Liver (tissue), 9 donors: ENCODE data around the gene GXYLT2. TPM values are rescaled to one million over a fixed set of nuclear protein-coding genes. Genes with fewer than 3 reads are reported as not detected.

ENCODE experiments used
- DNase-seq: peaks from one replicate; pipeline ENCODE4 v3.0.0-alpha.2; 2017; ENCODE audit warnings: low spot score
- H3K27ac ChIP-seq, 2 donors: one replicate each; pipeline ENCODE4 v1.7.0; 2013; ENCODE audit warnings: inconsistent platforms in 2 of 2, low read length in 2 of 2, control low read depth in 1 of 2, low read depth in 1 of 2, mild to moderate bottlenecking in 1 of 2
- H3K27me3 ChIP-seq, 4 donors: one replicate each; pipeline versions ENCODE4 v1.6.1 to v1.7.0; 2013; ENCODE audit warnings: low read length in 3 of 4, inconsistent platforms in 1 of 4, mild to moderate bottlenecking in 1 of 4, moderate library complexity in 1 of 4; ENCODE audit not compliant: control insufficient read depth in 4 of 4, insufficient read depth in 4 of 4
- H3K36me3 ChIP-seq, 4 donors: one replicate each; pipeline versions ENCODE4 v1.6.1 to v1.7.0; 2013; ENCODE audit warnings: low read length in 3 of 4, mild to moderate bottlenecking in 3 of 4, low read depth in 1 of 4, moderate library complexity in 1 of 4; ENCODE audit not compliant: control insufficient read depth in 4 of 4, insufficient read depth in 3 of 4
- H3K4me1 ChIP-seq, 4 donors: one replicate each; pipeline versions ENCODE4 v1.6.1 to v1.7.0; 2013; ENCODE audit warnings: low read length in 3 of 4, mild to moderate bottlenecking in 3 of 4, moderate library complexity in 1 of 4; ENCODE audit not compliant: control insufficient read depth in 4 of 4, insufficient read depth in 4 of 4
- H3K4me3 ChIP-seq, 3 donors: one replicate each; pipeline versions ENCODE4 v1.6.1 to v1.7.0; 2013; ENCODE audit warnings: low read length in 3 of 3, control low read depth in 1 of 3, low read depth in 1 of 3, mild to moderate bottlenecking in 1 of 3
- H3K9ac ChIP-seq, 2 donors: one replicate each; pipeline ENCODE4 v1.7.0; 2013; ENCODE audit warnings: low read length in 2 of 2, mild to moderate bottlenecking in 2 of 2, moderate library complexity in 2 of 2, control low read depth in 1 of 2, low read depth in 1 of 2
- H3K9me3 ChIP-seq, 4 donors: one replicate each; pipeline versions ENCODE4 v1.6.1 to v1.7.0; 2013; ENCODE audit warnings: low read length in 3 of 4; ENCODE audit not compliant: control insufficient read depth in 4 of 4
- ATF3 ChIP-seq: IDR thresholded peaks from 2 replicates; pipeline ENCODE4 v1.6.1; 2016; ENCODE audit warnings: antibody characterized with exemption
- CTCF ChIP-seq: fragments of 150-350 bp; IDR thresholded peaks from 2 replicates; pipeline ENCODE4 v1.5.1; 2017; ENCODE audit warnings: improper control_type of control experiment, low read depth, low read length; ENCODE audit not compliant: missing input control
- EGR1 ChIP-seq, 2 donors: IDR thresholded peaks; 2 replicates each; pipeline ENCODE4 v1.6.1; 2016 to 2018; ENCODE audit warnings: antibody characterized with exemption in 2 of 2, low read depth in 2 of 2
- FOXA1 ChIP-seq: IDR thresholded peaks from 2 replicates; pipeline ENCODE4 v1.6.1; 2016; ENCODE audit warnings: antibody characterized with exemption
- FOXA2 ChIP-seq: IDR thresholded peaks from 2 replicates; pipeline ENCODE4 v1.6.1; 2016; ENCODE audit warnings: antibody characterized with exemption
- GABPA ChIP-seq, 2 donors: IDR thresholded peaks in 1 of 2; conservative IDR thresholded peaks in 1 of 2; 2 replicates each; pipeline ENCODE4 v1.6.1; 2016; ENCODE audit warnings: antibody characterized with exemption in 2 of 2, mild to moderate bottlenecking in 1 of 2, moderate library complexity in 1 of 2
- HNF4A ChIP-seq, 2 donors: conservative IDR thresholded peaks; 2 replicates each; pipeline ENCODE4 v1.6.1; 2016; ENCODE audit warnings: antibody characterized with exemption in 2 of 2, mild to moderate bottlenecking in 2 of 2
- HNF4G ChIP-seq: IDR thresholded peaks from 2 replicates; pipeline ENCODE4 v1.6.1; 2016; ENCODE audit warnings: antibody characterized with exemption
- JUND ChIP-seq, 2 donors: IDR thresholded peaks; 2 replicates each; pipeline ENCODE4 v1.6.1; 2016; ENCODE audit warnings: antibody characterized with exemption in 2 of 2
- NR2F2 ChIP-seq: IDR thresholded peaks from 2 replicates; pipeline ENCODE4 v1.6.1; 2016; ENCODE audit warnings: antibody characterized with exemption
- RAD21 ChIP-seq, 2 donors: IDR thresholded peaks; 2 replicates each; pipeline ENCODE4 v1.6.1; 2016; ENCODE audit warnings: antibody characterized with exemption in 2 of 2, mild to moderate bottlenecking in 2 of 2
- RXRA ChIP-seq, 2 donors: IDR thresholded peaks; 2 replicates each; pipeline ENCODE4 v1.6.1; 2017 to 2018; ENCODE audit warnings: antibody characterized with exemption in 2 of 2, mild to moderate bottlenecking in 1 of 2
- TAF1 ChIP-seq: conservative IDR thresholded peaks from 2 replicates; pipeline ENCODE4 v1.6.1; 2016; ENCODE audit warnings: antibody characterized with exemption, mild to moderate bottlenecking
- YY1 ChIP-seq: IDR thresholded peaks from 2 replicates; pipeline ENCODE4 v1.6.1; 2016; ENCODE audit warnings: antibody characterized with exemption, mild to moderate bottlenecking
- WGBS: extraction: QIAGEN DNeasy Blood & Tissue Kit; methylation state at CpG from one replicate; pipeline ENCODE4 v1.1.7; 2013; 5-methylcytosine and 5-hydroxymethylcytosine counted together
- polyA plus RNA-seq, 2 donors: library from polyadenylated mRNA; stranded (reverse) in 1 of 2; unstranded in 1 of 2; fragments of 200-250 nt in 1 of 2; fragments of >200 nt in 1 of 2; fragmentation: Nextera tagmentation in 1 of 2; extraction: Ambion mirVana in 1 of 2; gene quantifications; one replicate each; pipeline versions ENCODE4 v1.2.1 to v1.2.3, GENCODE V29; 2013 to 2015
- total RNA-seq, 2 donors: library from RNA; depleted of rRNA; stranded (reverse); fragments of >200 nt; gene quantifications; one replicate each; pipeline ENCODE4 v1.2.3, GENCODE V29; 2014
- TF ChIP-seq, protein P1 (sequence below): IDR thresholded peaks from 2 replicates; pipeline ENCODE4 v1.6.1; 2016; ENCODE audit warnings: antibody characterized with exemption, mild to moderate bottlenecking
- donor health status: healthy.
- donor health status: healthy.
- donor health status: healthy.
- donor health status: healthy.
- donor health status: healthy.

GXYLT2 gene
- total and polyA plus RNA-seq, 4 donors, result 0.06 to 0.98 (median 0.10) TPM

GRCh38 chr3:72855001-72855400, 32.8 kb upstream of the GXYLT2 start:
- no peak for DNase-seq
- H3K4me3 ChIP-seq, result no peak overlapping the region
- no peaks in the 10 kb centered on the region for H3K36me3 ChIP-seq
- no peaks in the 10 kb centered on the region for H3K4me1 ChIP-seq
- H3K9ac ChIP-seq, result no peak overlapping the region
- TF ChIP-seq ATF3, result no peak
- TF ChIP-seq HNF4A (conservative IDR thresholded peaks at IDR 0.05), result no peak
- no peak for TF ChIP-seq EGR1 (IDR thresholded peaks at IDR 0.05; ENCODE audit: low read depth in 2 of 2)
- no peak for TF ChIP-seq RXRA (IDR thresholded peaks at IDR 0.05)
- TF ChIP-seq, protein P1, sequence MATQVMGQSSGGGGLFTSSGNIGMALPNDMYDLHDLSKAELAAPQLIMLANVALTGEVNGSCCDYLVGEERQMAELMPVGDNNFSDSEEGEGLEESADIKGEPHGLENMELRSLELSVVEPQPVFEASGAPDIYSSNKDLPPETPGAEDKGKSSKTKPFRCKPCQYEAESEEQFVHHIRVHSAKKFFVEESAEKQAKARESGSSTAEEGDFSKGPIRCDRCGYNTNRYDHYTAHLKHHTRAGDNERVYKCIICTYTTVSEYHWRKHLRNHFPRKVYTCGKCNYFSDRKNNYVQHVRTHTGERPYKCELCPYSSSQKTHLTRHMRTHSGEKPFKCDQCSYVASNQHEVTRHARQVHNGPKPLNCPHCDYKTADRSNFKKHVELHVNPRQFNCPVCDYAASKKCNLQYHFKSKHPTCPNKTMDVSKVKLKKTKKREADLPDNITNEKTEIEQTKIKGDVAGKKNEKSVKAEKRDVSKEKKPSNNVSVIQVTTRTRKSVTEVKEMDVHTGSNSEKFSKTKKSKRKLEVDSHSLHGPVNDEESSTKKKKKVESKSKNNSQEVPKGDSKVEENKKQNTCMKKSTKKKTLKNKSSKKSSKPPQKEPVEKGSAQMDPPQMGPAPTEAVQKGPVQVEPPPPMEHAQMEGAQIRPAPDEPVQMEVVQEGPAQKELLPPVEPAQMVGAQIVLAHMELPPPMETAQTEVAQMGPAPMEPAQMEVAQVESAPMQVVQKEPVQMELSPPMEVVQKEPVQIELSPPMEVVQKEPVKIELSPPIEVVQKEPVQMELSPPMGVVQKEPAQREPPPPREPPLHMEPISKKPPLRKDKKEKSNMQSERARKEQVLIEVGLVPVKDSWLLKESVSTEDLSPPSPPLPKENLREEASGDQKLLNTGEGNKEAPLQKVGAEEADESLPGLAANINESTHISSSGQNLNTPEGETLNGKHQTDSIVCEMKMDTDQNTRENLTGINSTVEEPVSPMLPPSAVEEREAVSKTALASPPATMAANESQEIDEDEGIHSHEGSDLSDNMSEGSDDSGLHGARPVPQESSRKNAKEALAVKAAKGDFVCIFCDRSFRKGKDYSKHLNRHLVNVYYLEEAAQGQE, result no peak
- TF ChIP-seq RAD21 (IDR thresholded peaks at IDR 0.05), result no peak
- 70% methylated on average over 7 of the region's 7 CpGs for WGBS
- H3K27ac ChIP-seq, result no peak overlapping the region
- H3K27me3 ChIP-seq, result peaks cover 0 to 3% (median 0%) of the 10 kb centered on the region in 4 donors
- H3K9me3 ChIP-seq, result no peaks in the 10 kb centered on the region

DNA sequence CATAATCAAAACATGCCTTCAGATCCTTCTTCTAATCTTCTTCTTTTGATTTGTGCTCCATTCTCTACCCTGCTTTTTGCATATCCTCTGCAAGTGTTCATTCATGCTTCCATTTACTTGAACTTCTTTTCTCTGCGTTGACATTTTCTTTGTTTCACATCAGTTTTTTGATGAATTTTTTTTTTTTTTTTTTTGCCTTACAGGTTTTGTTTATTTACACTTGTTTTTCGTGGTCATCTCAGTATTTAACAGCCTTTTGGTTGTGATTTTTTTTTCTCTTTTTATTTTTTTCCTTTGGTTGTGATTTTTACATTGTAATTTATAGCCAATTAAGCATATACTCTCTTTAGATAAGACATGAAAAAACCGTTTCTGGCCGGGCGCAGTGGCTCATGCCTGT, 27.8 kb upstream of the GXYLT2 start:
- Histone ChIP-seq H3K36me3 (no peaks in the 10 kb centered on the region), H3K4me1 (no peaks in the 10 kb centered on the region), H3K9ac (no peak overlapping the region), H3K27ac (no peak overlapping the region), H3K9me3 (no peaks in the 10 kb centered on the region), H3K4me3 (no peak overlapping the region), H3K27me3 (no peaks in the 10 kb centered on the region)
- 82% methylated on average over 5 of the region's 5 CpGs for WGBS
- DNase-seq, result no peak
- TF ChIP-seq JUND (IDR thresholded peaks at IDR 0.05) (no peak), ATF3 (no peak), FOXA2 (no peak), TAF1 (no peak), RXRA (IDR thresholded peaks at IDR 0.05) (no peak), HNF4A (conservative IDR thresholded peaks at IDR 0.05) (no peak), FOXA1 (no peak), CTCF (no peak), YY1 (no peak), HNF4G (no peak), NR2F2 (no peak), GABPA (IDR thresholded peaks at IDR 0.05 in 1 of 2, conservative IDR thresholded peaks at IDR 0.05 in 1 of 2) (no peak)
- TF ChIP-seq, protein P1, result no peak
